Astrocyte (in vitro differentiated cells and primary cell): Measurements from ENCODE around the gene SUPT3H. TPM values are rescaled to one million over a fixed set of nuclear protein-coding genes. Genes with fewer than 3 reads are reported as not detected.
"Not testable (repeated sequence)": the region's sequence is repeated elsewhere in the genome, so short reads cannot be mapped to it uniquely, and the experiment has no call there.

ENCODE experiments used
- DNase-seq: peaks from one replicate; pipeline ENCODE4 v3.0.0-alpha.2; 2010; ENCODE audit warnings: low read depth
- FAIRE-seq: peaks from 2 replicates; lab custom pipeline; 2011; peaks lifted over from hg19 to GRCh38; lab: Jason Lieb, UNC
- H2AFZ ChIP-seq: 2 replicates; pipeline ENCODE4 v1.6.0; 2012; ENCODE audit warnings: low read depth, low read length, inconsistent platforms
- H3K27ac ChIP-seq: 2 replicates; pipeline ENCODE4 v1.5.1; 2011; ENCODE audit warnings: low read depth, low read length, inconsistent platforms
- H3K27me3 ChIP-seq: 2 replicates; pipeline ENCODE4 v1.6.0; 2011; ENCODE audit warnings: low read length, inconsistent platforms; ENCODE audit not compliant: insufficient read depth
- H3K36me3 ChIP-seq: 2 replicates; pipeline ENCODE4 v1.5.1; 2011; ENCODE audit warnings: low read length, inconsistent platforms; ENCODE audit not compliant: insufficient read depth
- H3K4me1 ChIP-seq: 2 replicates; pipeline ENCODE4 v1.5.1; 2011; ENCODE audit warnings: low read length, inconsistent platforms; ENCODE audit not compliant: insufficient read depth
- H3K4me2 ChIP-seq: 2 replicates; pipeline ENCODE4 v1.6.0; 2012; ENCODE audit warnings: low read length, inconsistent platforms
- H3K4me3 ChIP-seq: 2 replicates; pipeline ENCODE4 v1.5.1; 2011; ENCODE audit warnings: low read depth, mild to moderate bottlenecking, low read length, inconsistent platforms; ENCODE audit not compliant: insufficient read depth
- H3K79me2 ChIP-seq: 2 replicates; pipeline ENCODE4 v1.6.0; 2012; ENCODE audit warnings: mild to moderate bottlenecking, low read length, inconsistent platforms; ENCODE audit not compliant: insufficient read depth
- H3K9ac ChIP-seq: 2 replicates; pipeline ENCODE4 v1.6.0; 2012; ENCODE audit warnings: mild to moderate bottlenecking, low read length, inconsistent platforms
- H3K9me3 ChIP-seq: 2 replicates; pipeline ENCODE4 v1.5.1; 2012; ENCODE audit warnings: low read depth, mild to moderate bottlenecking, low read length, inconsistent platforms; ENCODE audit not compliant: insufficient read depth
- H4K20me1 ChIP-seq: 2 replicates; pipeline ENCODE4 v1.6.0; 2012; ENCODE audit warnings: low read length, inconsistent platforms; ENCODE audit not compliant: insufficient read depth
- H3K27ac Mint-ChIP-seq: one replicate; pipeline ENCODE4 v1.8.0; 2021; ENCODE audit warnings: mild to moderate bottlenecking, mixed read lengths; ENCODE audit not compliant: unreplicated experiment
- H3K27me3 Mint-ChIP-seq: one replicate; pipeline ENCODE4 v1.8.0; 2021; ENCODE audit warnings: low read depth, mixed read lengths; ENCODE audit not compliant: unreplicated experiment
- H3K36me3 Mint-ChIP-seq: one replicate; pipeline ENCODE4 v1.8.0; 2021; ENCODE audit warnings: low read depth, mixed read lengths; ENCODE audit not compliant: unreplicated experiment
- H3K4me1 Mint-ChIP-seq: one replicate; pipeline ENCODE4 v1.8.0; 2021; ENCODE audit warnings: low read depth, mixed read lengths; ENCODE audit not compliant: unreplicated experiment
- H3K4me3 Mint-ChIP-seq: one replicate; pipeline ENCODE4 v1.8.0; 2021; ENCODE audit warnings: mild to moderate bottlenecking, moderate library complexity, mixed read lengths; ENCODE audit not compliant: unreplicated experiment
- H3K9me3 Mint-ChIP-seq: one replicate; pipeline ENCODE4 v1.8.0; 2021; ENCODE audit warnings: mild to moderate bottlenecking, mixed read lengths; ENCODE audit not compliant: unreplicated experiment
- CTCF ChIP-seq: IDR thresholded peaks from 2 replicates; pipeline ENCODE4 v1.5.1; 2011; ENCODE audit warnings: low read depth, mild to moderate bottlenecking, inconsistent platforms, low read length, moderate library complexity; ENCODE audit not compliant: insufficient read depth
- EZH2 ChIP-seq: IDR thresholded peaks from 2 replicates; pipeline ENCODE4 v1.6.1; 2012; ENCODE audit warnings: mild to moderate bottlenecking, low read length, inconsistent platforms; ENCODE audit not compliant: insufficient read depth
- total RNA-seq: library from RNA; stranded (reverse); gene quantifications from 2 replicates; pipeline ENCODE4 v1.2.1, GENCODE V29; 2021

The SUPT3H gene
- total RNA-seq, 1 donor from 2014 or later: 12.4 TPM

GRCh38 chr6:45300736-45301135, 77.0 kb downstream of the SUPT3H start:
- TF ChIP-seq CTCF (no peak), EZH2 (no peak)
- Mint-ChIP-seq H3K36me3 (no peaks in the 10 kb centered on the region), H3K4me3 (no peak overlapping the region), H3K27me3 (no peaks in the 10 kb centered on the region), H3K4me1 (no peaks in the 10 kb centered on the region), H3K27ac (no peak overlapping the region), H3K9me3 (peaks cover 3% of the 10 kb centered on the region)
- H3K27ac ChIP-seq: no peak overlapping the region
- H3K36me3 ChIP-seq: no peaks in the 10 kb centered on the region
- H3K9me3 ChIP-seq: no peaks in the 10 kb centered on the region
- FAIRE-seq (no peak), DNase-seq (no peak)
- H3K4me1 ChIP-seq: no peaks in the 10 kb centered on the region
- no peak overlapping the region for H3K9ac ChIP-seq
- no peak overlapping the region for H2AFZ ChIP-seq
- H3K4me3 ChIP-seq: no peak overlapping the region
- H3K27me3 ChIP-seq: no peaks in the 10 kb centered on the region
- no peaks in the 10 kb centered on the region for H4K20me1 ChIP-seq
- H3K4me2 ChIP-seq: no peak overlapping the region
- no peaks in the 10 kb centered on the region for H3K79me2 ChIP-seq

- H3K9ac ChIP-seq: no peak overlapping the region
- Mint-ChIP-seq H3K27ac (no peak overlapping the region), H3K36me3 (peaks cover 3% of the 10 kb centered on the region), H3K27me3 (no peaks in the 10 kb centered on the region), H3K9me3 (peaks cover 5% of the 10 kb centered on the region), H3K4me3 (no peak overlapping the region), H3K4me1 (no peaks in the 10 kb centered on the region)
- TF ChIP-seq CTCF (no peak), EZH2 (no peak)
- no peaks in the 10 kb centered on the region for H4K20me1 ChIP-seq
- no peaks in the 10 kb centered on the region for H3K27me3 ChIP-seq
- H3K27ac ChIP-seq: no peak overlapping the region
- no peak overlapping the region for H2AFZ ChIP-seq
- FAIRE-seq (no peak), DNase-seq (no peak)
- H3K36me3 ChIP-seq: no peaks in the 10 kb centered on the region
- no peak overlapping the region for H3K4me2 ChIP-seq
- H3K4me1 ChIP-seq: no peaks in the 10 kb centered on the region
- H3K4me3 ChIP-seq: no peak overlapping the region
- H3K9me3 ChIP-seq: no peaks in the 10 kb centered on the region
- H3K79me2 ChIP-seq: no peaks in the 10 kb centered on the region
Measured at GRCh38 chr6:45299096-45299581, 78.6 kb downstream of the SUPT3H start.

GRCh38 chr6:45297320-45297719, 80.4 kb downstream of the SUPT3H start:
- Histone ChIP-seq H3K79me2 (no peaks in the 10 kb centered on the region), H3K9ac (no peak overlapping the region), H3K27ac (no peak overlapping the region), H3K9me3 (no peaks in the 10 kb centered on the region), H4K20me1 (no peaks in the 10 kb centered on the region), H3K4me3 (no peak overlapping the region), H3K4me1 (no peaks in the 10 kb centered on the region), H3K4me2 (no peak overlapping the region), H3K36me3 (no peaks in the 10 kb centered on the region), H2AFZ (no peak overlapping the region), H3K27me3 (no peaks in the 10 kb centered on the region)
- TF ChIP-seq EZH2 (no peak), CTCF (no peak)
- DNase-seq: no peak
- H3K9me3 Mint-ChIP-seq: peaks cover 5% of the 10 kb centered on the region
- no peaks in the 10 kb centered on the region for H3K27me3 Mint-ChIP-seq
- FAIRE-seq: no peak
- no peak overlapping the region for H3K4me3 Mint-ChIP-seq
- no peak overlapping the region for H3K27ac Mint-ChIP-seq
- H3K36me3 Mint-ChIP-seq: peaks cover 3% of the 10 kb centered on the region
- H3K4me1 Mint-ChIP-seq: no peaks in the 10 kb centered on the region

- FAIRE-seq, H3K4me1 Mint-ChIP-seq, H3K27ac Mint-ChIP-seq, H3K4me3 Mint-ChIP-seq, H3K36me3 ChIP-seq, H4K20me1 ChIP-seq, DNase-seq, H3K4me2 ChIP-seq, H3K79me2 ChIP-seq, H3K27ac ChIP-seq, H3K36me3 Mint-ChIP-seq, H3K27me3 ChIP-seq, H3K27me3 Mint-ChIP-seq, H3K9ac ChIP-seq, H3K4me3 ChIP-seq, H3K9me3 Mint-ChIP-seq, H3K4me1 ChIP-seq, H3K9me3 ChIP-seq, H2AFZ ChIP-seq: not testable (repeated sequence)
Measured at GRCh38 chr6:45294065-45294701, 83.6 kb downstream of the SUPT3H start.
